Panc1 (cell line): ENCODE results near the gene CACNA1A. TPM values are rescaled to one million over a fixed set of nuclear protein-coding genes. Genes with fewer than 3 reads are reported as not detected.

Experiments
- ATAC-seq: fragments of 200-7000 bp; cut with Tn5 transposase; 2 replicates; pipeline ENCODE4 v1.9.1; 2020; ENCODE audit warnings: mild to moderate bottlenecking, moderate library complexity
- BruUV-seq: library from RNA; stranded (reverse); fragments of 400-500 nt; replicated peaks from 2 replicates; lab custom pipeline; 2021; lab: Mats Ljungman, UMichigan
- CTCF ChIA-PET: fragments of 300-600 bp; sonication (Branson Sonifier 250); formaldehyde crosslinking; loops from one replicate; lab custom pipeline; 2022; ENCODE audit warnings: antibody characterized with exemption; lab: Charles Lee
- POLR2A ChIA-PET: fragments of 300-600 bp; sonication (Branson Sonifier 250); formaldehyde crosslinking; loops from one replicate; lab custom pipeline; 2022; ENCODE audit warnings: antibody characterized with exemption; lab: Charles Lee
- DNase-seq: peaks from one replicate; pipeline ENCODE4 v3.0.0-alpha.2; 2010; ENCODE audit warnings: low read depth, low spot score
- H3K27ac ChIP-seq: 2 replicates; pipeline ENCODE4 v1.5.1; 2011; ENCODE audit warnings: mild to moderate bottlenecking, low read length, inconsistent platforms
- H3K27me3 ChIP-seq: fragments of 200-500 bp; sonication (Bioruptor generic); 2 replicates; pipeline ENCODE4 v1.6.0; 2014; ENCODE audit warnings: low read length, inconsistent platforms; ENCODE audit not compliant: control insufficient read depth, insufficient read depth
- H3K36me3 ChIP-seq: fragments of 200-500 bp; sonication (Bioruptor generic); 2 replicates; pipeline ENCODE4 v1.5.1; 2014; ENCODE audit warnings: inconsistent platforms, mild to moderate bottlenecking, low read length, moderate library complexity; ENCODE audit not compliant: control insufficient read depth, insufficient read depth
- H3K4me1 ChIP-seq: 2 replicates; pipeline ENCODE4 v1.5.1; 2011; ENCODE audit warnings: inconsistent platforms, mild to moderate bottlenecking, low read length, moderate library complexity; ENCODE audit not compliant: control insufficient read depth, insufficient read depth
- H3K4me3 ChIP-seq, 2 experiments: 2 replicates each; pipeline ENCODE4 v1.5.1; 2011 to 2012; ENCODE audit warnings: low read depth in 2 of 2, low read length in 2 of 2, mild to moderate bottlenecking in 2 of 2, inconsistent platforms in 1 of 2, moderate library complexity in 1 of 2
- H3K9me3 ChIP-seq: fragments of 200-500 bp; sonication (Bioruptor generic); 2 replicates; pipeline ENCODE4 v1.5.1; 2014; ENCODE audit warnings: low read depth, mild to moderate bottlenecking, inconsistent platforms, low read length, moderate library complexity; ENCODE audit not compliant: control insufficient read depth, insufficient read depth
- POLR2AphosphoS5 ChIP-seq: IDR thresholded peaks from 2 replicates; pipeline ENCODE4 v1.6.1; 2012; ENCODE audit warnings: mild to moderate bottlenecking, low read depth, low read length, moderate library complexity
- SIN3A ChIP-seq: IDR thresholded peaks from 2 replicates; pipeline ENCODE4 v1.6.1; 2012; ENCODE audit warnings: low read depth, mild to moderate bottlenecking, low read length, moderate library complexity, borderline replicate concordance; ENCODE audit not compliant: insufficient read depth
- in situ Hi-C: cut with HindIII; loops from 2 replicates; pipeline ENCODE4 v1.10.0; 2016; ENCODE audit warnings: low sequenced_read_pairs, low pct_unique_long_range_greater_than_20kb
- intact Hi-C: fragments of 100-400 bp; cut with micrococcal nuclease; formaldehyde crosslinking; loops from one replicate; pipeline ENCODE4 v1.10.0; 2022; ENCODE audit not compliant: unreplicated experiment
- total RNA-seq: library from RNA; stranded (reverse); gene quantifications from one replicate; pipeline ENCODE4 v1.2.1, GENCODE V29; 2021; ENCODE audit not compliant: unreplicated experiment
- TF ChIP-seq, protein P1 (sequence below), 2 experiments: IDR thresholded peaks; 2 replicates each; pipeline ENCODE4 v1.6.1; 2011 to 2012; ENCODE audit warnings: low read depth in 2 of 2, control low read depth in 1 of 2, low read length in 1 of 2, mild to moderate bottlenecking in 1 of 2, moderate library complexity in 1 of 2; ENCODE audit not compliant: insufficient read depth in 1 of 2
- TF ChIP-seq, protein P2 (sequence below): fragments of 450-650 bp; IDR thresholded peaks from 2 replicates; pipeline ENCODE4 v1.5.1; 2017; ENCODE audit warnings: mild to moderate bottlenecking

The CACNA1A gene
- total RNA-seq, 1 experiment from 2014 or later: 0.51 TPM

DNA sequence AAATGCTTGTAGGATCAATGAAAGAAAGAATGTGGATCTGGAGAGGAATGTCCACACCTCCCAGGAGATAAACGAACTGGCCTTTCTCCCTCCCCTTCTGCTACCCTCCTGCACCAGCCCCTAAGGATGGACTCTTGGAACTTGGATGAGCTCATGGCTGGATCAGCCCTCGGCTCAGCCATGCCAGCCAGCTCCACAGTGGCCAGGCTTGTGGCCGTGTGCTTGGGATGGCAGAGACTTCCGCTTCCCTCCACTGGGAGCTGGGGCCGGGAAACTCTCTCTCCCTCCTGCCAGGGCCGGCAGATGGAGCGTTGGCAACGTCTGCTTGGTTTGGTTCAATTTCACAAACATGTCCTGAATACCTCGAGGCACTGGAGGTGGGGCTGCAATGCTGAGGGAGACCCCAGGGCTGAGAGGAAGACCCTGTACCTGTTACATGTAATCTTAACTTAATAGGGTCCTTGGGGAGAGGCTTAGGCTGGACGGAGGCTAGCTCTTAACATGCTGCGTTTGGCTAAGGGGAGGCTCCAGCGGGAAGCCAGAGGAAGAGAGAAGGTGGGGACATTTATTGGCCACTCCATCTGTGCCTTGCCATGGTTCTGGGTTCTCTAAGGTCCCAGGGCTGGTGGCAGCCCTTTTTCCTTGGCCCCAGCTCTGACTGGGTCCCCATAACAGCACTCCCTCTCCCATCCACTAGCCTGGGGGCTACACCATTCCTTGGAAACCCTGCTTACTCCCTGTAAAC is 203.6 kb downstream of the CACNA1A start:
- Histone ChIP-seq H3K27ac (no peak overlapping the region), H3K9me3 (no peaks in the 10 kb centered on the region), H3K36me3 (no peaks in the 10 kb centered on the region), H3K27me3 (no peaks in the 10 kb centered on the region), H3K4me3 (no peak overlapping the region), H3K4me1 (no peaks in the 10 kb centered on the region)
- DNase-seq (no peak), ATAC-seq (peak; percentile 65; the same call in 1 of the 2 replicates)
- in situ Hi-C loops (no loop called here), intact Hi-C loops (no loop called here)
- TF ChIP-seq POLR2AphosphoS5: no peak
- TF ChIP-seq, protein P1, sequence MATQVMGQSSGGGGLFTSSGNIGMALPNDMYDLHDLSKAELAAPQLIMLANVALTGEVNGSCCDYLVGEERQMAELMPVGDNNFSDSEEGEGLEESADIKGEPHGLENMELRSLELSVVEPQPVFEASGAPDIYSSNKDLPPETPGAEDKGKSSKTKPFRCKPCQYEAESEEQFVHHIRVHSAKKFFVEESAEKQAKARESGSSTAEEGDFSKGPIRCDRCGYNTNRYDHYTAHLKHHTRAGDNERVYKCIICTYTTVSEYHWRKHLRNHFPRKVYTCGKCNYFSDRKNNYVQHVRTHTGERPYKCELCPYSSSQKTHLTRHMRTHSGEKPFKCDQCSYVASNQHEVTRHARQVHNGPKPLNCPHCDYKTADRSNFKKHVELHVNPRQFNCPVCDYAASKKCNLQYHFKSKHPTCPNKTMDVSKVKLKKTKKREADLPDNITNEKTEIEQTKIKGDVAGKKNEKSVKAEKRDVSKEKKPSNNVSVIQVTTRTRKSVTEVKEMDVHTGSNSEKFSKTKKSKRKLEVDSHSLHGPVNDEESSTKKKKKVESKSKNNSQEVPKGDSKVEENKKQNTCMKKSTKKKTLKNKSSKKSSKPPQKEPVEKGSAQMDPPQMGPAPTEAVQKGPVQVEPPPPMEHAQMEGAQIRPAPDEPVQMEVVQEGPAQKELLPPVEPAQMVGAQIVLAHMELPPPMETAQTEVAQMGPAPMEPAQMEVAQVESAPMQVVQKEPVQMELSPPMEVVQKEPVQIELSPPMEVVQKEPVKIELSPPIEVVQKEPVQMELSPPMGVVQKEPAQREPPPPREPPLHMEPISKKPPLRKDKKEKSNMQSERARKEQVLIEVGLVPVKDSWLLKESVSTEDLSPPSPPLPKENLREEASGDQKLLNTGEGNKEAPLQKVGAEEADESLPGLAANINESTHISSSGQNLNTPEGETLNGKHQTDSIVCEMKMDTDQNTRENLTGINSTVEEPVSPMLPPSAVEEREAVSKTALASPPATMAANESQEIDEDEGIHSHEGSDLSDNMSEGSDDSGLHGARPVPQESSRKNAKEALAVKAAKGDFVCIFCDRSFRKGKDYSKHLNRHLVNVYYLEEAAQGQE (IDR thresholded peaks at IDR 0.05; ENCODE audit: insufficient read depth in 1 of 2, low read depth in 2 of 2, low read length in 1 of 2): no peak
- TF ChIP-seq, protein P2, sequence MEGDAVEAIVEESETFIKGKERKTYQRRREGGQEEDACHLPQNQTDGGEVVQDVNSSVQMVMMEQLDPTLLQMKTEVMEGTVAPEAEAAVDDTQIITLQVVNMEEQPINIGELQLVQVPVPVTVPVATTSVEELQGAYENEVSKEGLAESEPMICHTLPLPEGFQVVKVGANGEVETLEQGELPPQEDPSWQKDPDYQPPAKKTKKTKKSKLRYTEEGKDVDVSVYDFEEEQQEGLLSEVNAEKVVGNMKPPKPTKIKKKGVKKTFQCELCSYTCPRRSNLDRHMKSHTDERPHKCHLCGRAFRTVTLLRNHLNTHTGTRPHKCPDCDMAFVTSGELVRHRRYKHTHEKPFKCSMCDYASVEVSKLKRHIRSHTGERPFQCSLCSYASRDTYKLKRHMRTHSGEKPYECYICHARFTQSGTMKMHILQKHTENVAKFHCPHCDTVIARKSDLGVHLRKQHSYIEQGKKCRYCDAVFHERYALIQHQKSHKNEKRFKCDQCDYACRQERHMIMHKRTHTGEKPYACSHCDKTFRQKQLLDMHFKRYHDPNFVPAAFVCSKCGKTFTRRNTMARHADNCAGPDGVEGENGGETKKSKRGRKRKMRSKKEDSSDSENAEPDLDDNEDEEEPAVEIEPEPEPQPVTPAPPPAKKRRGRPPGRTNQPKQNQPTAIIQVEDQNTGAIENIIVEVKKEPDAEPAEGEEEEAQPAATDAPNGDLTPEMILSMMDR: no peak
- ChIA-PET CTCF (interaction anchor here (0.6 kb wide), 2 partner anchors 25 to 63 kb away, joined by 3 to 6 read pairs; no protein-coding TSS in a partner anchor), POLR2A (no interaction called here)
- BruUV-seq: no TSS peak

DNA sequence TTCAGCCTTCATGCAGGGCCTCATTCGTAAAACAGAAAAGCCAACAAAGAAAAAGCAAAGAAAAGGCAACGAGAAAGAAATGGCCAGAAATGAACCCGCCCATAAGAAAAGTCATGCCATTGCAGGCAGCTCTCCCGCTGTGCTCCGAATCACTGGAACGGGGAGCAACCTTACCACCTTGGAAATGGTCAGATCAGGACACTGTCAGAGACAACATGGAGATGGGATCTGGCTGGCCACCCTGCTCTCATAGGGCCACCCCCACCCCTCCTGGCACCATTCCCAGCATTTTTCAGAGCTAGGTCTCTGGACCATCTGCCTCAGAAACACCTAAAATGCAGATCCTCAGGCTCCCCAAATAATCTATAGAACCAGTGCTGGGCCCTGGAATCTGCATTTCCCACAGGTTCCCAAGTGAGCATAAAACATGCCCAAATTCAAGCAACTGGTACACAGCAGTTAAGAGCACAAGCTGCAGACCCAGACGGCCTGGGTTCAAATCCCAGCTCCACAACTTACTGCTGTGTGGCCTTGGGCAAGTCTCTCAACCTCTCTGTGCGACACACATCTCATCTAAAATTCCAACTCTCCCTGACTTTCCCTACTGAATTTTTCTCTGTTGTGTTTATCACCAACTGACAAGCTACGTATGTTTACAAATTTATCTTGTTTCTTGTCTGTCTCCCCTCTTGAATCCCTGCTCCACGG is 204.5 kb downstream of the CACNA1A start:
- BruUV-seq: no TSS peak
- no peak overlapping the region for H3K27ac ChIP-seq
- H3K36me3 ChIP-seq: no peaks in the 10 kb centered on the region
- intact Hi-C loops: no loop called here
- DNase-seq: no peak
- no peaks in the 10 kb centered on the region for H3K27me3 ChIP-seq
- no peak for ATAC-seq
- H3K4me3 ChIP-seq: no peak overlapping the region
- no peaks in the 10 kb centered on the region for H3K9me3 ChIP-seq
- CTCF ChIA-PET: no interaction called here
- TF ChIP-seq SIN3A: no peak
- TF ChIP-seq, protein P1 (IDR thresholded peaks at IDR 0.05; ENCODE audit: insufficient read depth in 1 of 2, low read depth in 2 of 2, low read length in 1 of 2): no peak
- in situ Hi-C loops: no loop called here
- H3K4me1 ChIP-seq: no peaks in the 10 kb centered on the region
- POLR2A ChIA-PET: interaction anchor here (0.6 kb wide), 1 partner anchor 265 kb away, joined by 3 read pairs; no protein-coding TSS in a partner anchor
